ENCODE measurements around the gene AUTS2. TPM values are rescaled to one million over a fixed set of nuclear protein-coding genes. Genes with fewer than 3 reads are reported as not detected.

AUTS2 gene
- total RNA-seq, 1 experiment from 2014 or later, result 42.1 TPM

GRCh38 chr7:70660819-70661191 is 1062.5 kb downstream of the AUTS2 start:
- TF ChIP-seq EZH2 (IDR thresholded peaks at IDR 0.05; ENCODE audit: borderline replicate concordance, low read depth, low read length, poor library complexity, severe bottlenecking) (no peak), CTCF (conservative IDR thresholded peaks at IDR 0.05; ENCODE audit: low read depth, low read length) (no peak)
- Histone ChIP-seq H3K4me1 (ENCODE audit: insufficient read depth, low read length, poor library complexity, severe bottlenecking) (no peaks in the 10 kb centered on the region), H3K27me3 (replicated peaks; ENCODE audit: insufficient read depth, low read depth, low read length, poor library complexity) (no peaks in the 10 kb centered on the region), H3K4me3 (ENCODE audit: low read depth, low read length, poor library complexity, severe bottlenecking) (no peak overlapping the region), H3K36me3 (ENCODE audit: insufficient read depth, low read length, poor library complexity, severe bottlenecking) (no peaks in the 10 kb centered on the region), H3K27ac (ENCODE audit: low read depth, low read length, poor library complexity, severe bottlenecking) (no peak overlapping the region), H3K9me3 (ENCODE audit: low read depth, low read length, poor library complexity, severe bottlenecking) (no peaks in the 10 kb centered on the region)
- no TSS peak for BruUV-seq (replicated peaks)
- POLR2A ChIA-PET (ENCODE audit: low non-redundant PET), result no interaction called here
- intact Hi-C loops (cut with micrococcal nuclease; ENCODE audit: unreplicated experiment), result no loop called here
- CTCF ChIA-PET, result no interaction called here
- no peak for DNase-seq (ENCODE audit: low spot score)

- ChIA-PET CTCF (no interaction called here), POLR2A (ENCODE audit: low non-redundant PET) (no interaction called here)
- no peaks in the 10 kb centered on the region for H3K9me3 ChIP-seq (ENCODE audit: low read depth, low read length, poor library complexity, severe bottlenecking)
- no TSS peak for BruUV-seq (replicated peaks)
- no peaks in the 10 kb centered on the region for H3K36me3 ChIP-seq (ENCODE audit: insufficient read depth, low read length, poor library complexity, severe bottlenecking)
- intact Hi-C loops (cut with micrococcal nuclease; ENCODE audit: unreplicated experiment), result no loop called here
- H3K4me1 ChIP-seq (ENCODE audit: insufficient read depth, low read length, poor library complexity, severe bottlenecking), result no peaks in the 10 kb centered on the region
- no peak for TF ChIP-seq CTCF (conservative IDR thresholded peaks at IDR 0.05; ENCODE audit: low read depth, low read length)
- TF ChIP-seq EZH2 (IDR thresholded peaks at IDR 0.05; ENCODE audit: borderline replicate concordance, low read depth, low read length, poor library complexity, severe bottlenecking), result no peak
- no peak overlapping the region for H3K27ac ChIP-seq (ENCODE audit: low read depth, low read length, poor library complexity, severe bottlenecking)
- no peaks in the 10 kb centered on the region for H3K27me3 ChIP-seq (replicated peaks; ENCODE audit: insufficient read depth, low read depth, low read length, poor library complexity)
- DNase-seq (ENCODE audit: low spot score), result no peak
- no peak overlapping the region for H3K4me3 ChIP-seq (ENCODE audit: low read depth, low read length, poor library complexity, severe bottlenecking)
Observed at GRCh38 chr7:70663680-70664079, 1065.4 kb downstream of the AUTS2 start.

- no peak for TF ChIP-seq EZH2 (IDR thresholded peaks at IDR 0.05; ENCODE audit: borderline replicate concordance, low read depth, low read length, poor library complexity, severe bottlenecking)
- intact Hi-C loops (cut with micrococcal nuclease; ENCODE audit: unreplicated experiment), result no loop called here
- no peaks in the 10 kb centered on the region for H3K4me1 ChIP-seq (ENCODE audit: insufficient read depth, low read length, poor library complexity, severe bottlenecking)
- no peaks in the 10 kb centered on the region for H3K9me3 ChIP-seq (ENCODE audit: low read depth, low read length, poor library complexity, severe bottlenecking)
- no peak overlapping the region for H3K4me3 ChIP-seq (ENCODE audit: low read depth, low read length, poor library complexity, severe bottlenecking)
- ChIA-PET POLR2A (ENCODE audit: low non-redundant PET) (no interaction called here), CTCF (no interaction called here)
- DNase-seq (ENCODE audit: low spot score), result no peak
- no peaks in the 10 kb centered on the region for H3K36me3 ChIP-seq (ENCODE audit: insufficient read depth, low read length, poor library complexity, severe bottlenecking)
- BruUV-seq (replicated peaks), result no TSS peak
- no peak overlapping the region for H3K27ac ChIP-seq (ENCODE audit: low read depth, low read length, poor library complexity, severe bottlenecking)
- no peaks in the 10 kb centered on the region for H3K27me3 ChIP-seq (replicated peaks; ENCODE audit: insufficient read depth, low read depth, low read length, poor library complexity)
Observed at GRCh38 chr7:70665997-70666396, 1067.7 kb downstream of the AUTS2 start.

- Histone ChIP-seq H3K9me3 (ENCODE audit: low read depth, low read length, poor library complexity, severe bottlenecking) (no peaks in the 10 kb centered on the region), H3K27ac (ENCODE audit: low read depth, low read length, poor library complexity, severe bottlenecking) (no peak overlapping the region), H3K4me1 (ENCODE audit: insufficient read depth, low read length, poor library complexity, severe bottlenecking) (no peaks in the 10 kb centered on the region), H3K36me3 (ENCODE audit: insufficient read depth, low read length, poor library complexity, severe bottlenecking) (no peaks in the 10 kb centered on the region), H3K4me3 (ENCODE audit: low read depth, low read length, poor library complexity, severe bottlenecking) (no peak overlapping the region), H3K27me3 (replicated peaks; ENCODE audit: insufficient read depth, low read depth, low read length, poor library complexity) (no peaks in the 10 kb centered on the region)
- no TSS peak for BruUV-seq (replicated peaks)
- intact Hi-C loops (cut with micrococcal nuclease; ENCODE audit: unreplicated experiment), result no loop called here
- ChIA-PET POLR2A (ENCODE audit: low non-redundant PET) (no interaction called here), CTCF (no interaction called here)
- DNase-seq (ENCODE audit: low spot score), result no peak
- TF ChIP-seq EZH2 (IDR thresholded peaks at IDR 0.05; ENCODE audit: borderline replicate concordance, low read depth, low read length, poor library complexity, severe bottlenecking) (no peak), CTCF (conservative IDR thresholded peaks at IDR 0.05; ENCODE audit: low read depth, low read length) (no peak)
Observed at GRCh38 chr7:70667406-70667805, 1069.1 kb downstream of the AUTS2 start.

Measured in A673 (cell line).